Muscle layer of colon (tissue), 2 donors: Measurements from ENCODE around the gene KRT35.

Experiments
- H3K27ac ChIP-seq: one replicate; pipeline ENCODE4 v1.7.0; 2013; ENCODE audit warnings: low read depth, mild to moderate bottlenecking, low read length, moderate library complexity
- H3K27me3 ChIP-seq, 2 donors: one replicate each; pipeline ENCODE4 v1.7.0; 2013; ENCODE audit warnings: low read length in 2 of 2, mild to moderate bottlenecking in 2 of 2; ENCODE audit not compliant: insufficient read depth in 2 of 2, control insufficient read depth in 1 of 2
- H3K36me3 ChIP-seq: one replicate; pipeline ENCODE4 v1.7.0; 2013; ENCODE audit warnings: mild to moderate bottlenecking, low read length; ENCODE audit not compliant: insufficient read depth
- H3K4me1 ChIP-seq: one replicate; pipeline ENCODE4 v1.7.0; 2013; ENCODE audit warnings: mild to moderate bottlenecking, low read length; ENCODE audit not compliant: insufficient read depth
- H3K4me3 ChIP-seq, 2 donors: one replicate each; pipeline ENCODE4 v1.7.0; 2013; ENCODE audit warnings: low read length in 2 of 2, low read depth in 1 of 2, mild to moderate bottlenecking in 1 of 2, moderate library complexity in 1 of 2
- H3K9ac ChIP-seq: one replicate; pipeline ENCODE4 v1.7.0; 2013; ENCODE audit warnings: low read length
- H3K9me3 ChIP-seq: one replicate; pipeline ENCODE4 v1.7.0; 2013; ENCODE audit warnings: mild to moderate bottlenecking, low read length
- donor health status: abdominal sarcoma.
- donor health status: Adenocarcinoma of cecum.

Gene KRT35

DNA sequence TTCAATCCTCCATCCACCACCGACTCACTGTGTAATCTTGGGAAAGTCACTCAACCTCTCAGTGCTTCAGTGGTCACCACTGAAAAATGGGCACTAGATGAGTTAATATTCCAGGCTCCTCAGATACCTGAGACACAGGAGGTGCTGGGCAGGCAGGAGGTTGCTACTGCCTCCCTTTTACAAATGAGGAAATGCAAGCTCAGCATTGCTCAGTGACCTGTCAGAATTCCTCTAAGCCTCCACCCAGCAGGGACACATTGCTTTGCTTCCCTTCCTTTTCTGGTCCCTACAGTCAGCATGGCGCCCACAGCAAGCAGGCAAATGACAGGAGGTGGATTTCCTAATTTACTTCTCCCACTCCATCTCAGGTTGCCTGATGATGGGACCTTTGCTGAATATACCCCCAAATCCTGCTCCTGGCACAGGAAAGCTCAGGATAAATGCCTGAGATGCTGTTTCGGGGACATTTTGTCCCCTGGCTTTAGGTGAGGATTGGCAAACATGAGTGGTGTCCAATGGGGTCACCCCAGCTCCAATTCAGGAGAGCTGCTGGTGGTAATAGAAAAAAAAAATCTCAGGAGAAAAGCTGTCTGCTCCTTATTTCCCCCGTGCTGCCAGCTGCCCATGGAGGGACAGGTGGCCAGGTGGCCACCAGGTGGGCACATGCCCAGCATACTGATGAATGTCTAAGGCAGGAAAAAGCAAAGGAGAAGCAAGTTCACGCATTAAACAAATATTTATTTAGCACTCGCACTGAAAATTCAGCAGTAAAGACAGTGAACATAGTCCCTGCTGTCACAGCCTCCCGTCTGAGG lies 29.5 kb upstream of the KRT35 start:
- H3K4me3 ChIP-seq = no peak overlapping the region
- H3K27me3 ChIP-seq = no peaks in the 10 kb centered on the region
- no peaks in the 10 kb centered on the region for H3K36me3 ChIP-seq
- H3K27ac ChIP-seq = no peak overlapping the region
- no peaks in the 10 kb centered on the region for H3K4me1 ChIP-seq
- H3K9me3 ChIP-seq = no peaks in the 10 kb centered on the region
- no peak overlapping the region for H3K9ac ChIP-seq

DNA sequence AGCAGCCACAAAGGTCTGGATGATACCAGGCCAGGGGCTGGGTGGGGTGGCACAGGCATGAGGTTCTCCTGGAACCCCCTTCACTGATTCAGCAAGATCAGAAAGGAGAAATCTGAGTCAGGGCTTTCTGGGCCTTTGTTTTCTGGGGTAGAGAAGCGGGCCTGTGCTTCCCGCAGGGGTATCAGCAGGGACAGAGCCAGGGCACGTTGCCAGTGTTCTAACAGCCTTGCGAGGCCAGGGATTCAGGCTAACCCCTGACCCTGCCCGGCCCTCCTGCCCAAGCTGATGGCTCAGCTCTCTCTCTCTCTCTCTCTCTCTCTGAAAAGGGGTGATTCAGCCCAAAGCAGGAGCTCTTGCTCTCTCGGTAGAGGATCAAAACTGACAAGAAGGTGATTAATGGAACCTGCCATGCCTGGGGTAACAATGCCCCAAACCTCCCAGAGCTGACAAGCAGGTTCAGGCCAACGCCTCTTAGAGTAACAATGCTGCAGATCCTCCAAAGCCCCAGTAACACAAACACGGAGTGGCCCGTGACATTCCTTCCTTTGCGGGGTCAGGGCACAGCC lies 26.4 kb upstream of the KRT35 start:
- H3K27me3 ChIP-seq = no peaks in the 10 kb centered on the region
- no peaks in the 10 kb centered on the region for H3K36me3 ChIP-seq
- H3K4me3 ChIP-seq = no peak overlapping the region
- no peak overlapping the region for H3K27ac ChIP-seq
- no peaks in the 10 kb centered on the region for H3K9me3 ChIP-seq
- H3K4me1 ChIP-seq = peaks cover 8% of the 10 kb centered on the region
- H3K9ac ChIP-seq = no peak overlapping the region

DNA sequence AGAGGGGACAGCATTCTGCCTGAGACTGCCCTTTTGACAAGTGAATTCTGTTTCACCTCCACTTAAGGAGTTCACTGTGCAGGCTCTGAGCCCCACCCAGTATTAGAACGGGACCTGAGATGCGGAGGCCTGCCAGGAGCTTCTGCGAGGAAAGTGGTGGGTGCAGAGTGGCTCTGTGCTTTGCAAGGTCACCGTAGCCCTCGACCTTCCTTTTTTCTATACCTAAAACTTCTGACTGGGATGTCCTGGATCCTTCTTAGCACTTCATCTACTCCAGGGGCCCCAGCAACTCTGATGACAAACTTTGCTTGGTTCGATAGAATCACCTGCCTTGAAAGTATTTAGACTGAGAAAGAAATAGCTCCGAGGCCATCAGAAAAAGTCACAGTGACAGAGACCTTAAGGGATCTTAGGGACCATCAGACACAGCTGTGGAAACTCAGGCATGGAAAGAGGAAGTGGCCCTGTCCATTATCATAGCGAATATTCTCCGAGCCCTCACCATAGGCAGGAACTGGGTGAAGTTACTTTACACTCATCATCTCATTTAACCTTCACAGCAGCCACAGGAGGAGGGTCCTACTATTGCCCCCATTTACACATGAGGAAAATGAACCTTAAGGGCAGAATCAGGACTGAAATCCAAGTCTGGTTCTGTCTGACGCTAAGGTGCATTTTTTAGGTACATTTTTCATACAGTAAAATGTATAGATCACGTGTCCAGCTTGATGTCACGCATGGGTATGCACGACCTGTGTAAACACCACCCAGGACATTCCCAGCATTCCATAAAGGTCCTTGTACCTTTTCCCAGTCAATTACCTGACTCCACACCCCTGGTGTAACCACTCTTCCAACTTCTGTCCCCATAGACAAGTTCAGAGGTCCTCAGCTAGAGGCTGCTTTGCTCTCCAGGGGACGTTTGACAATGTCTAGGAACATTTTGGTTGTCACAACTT lies 25.1 kb upstream of the KRT35 start:
- Histone ChIP-seq H3K36me3 (no peaks in the 10 kb centered on the region), H3K27ac (no peak overlapping the region), H3K4me3 (no peak overlapping the region), H3K9ac (no peak overlapping the region), H3K9me3 (no peaks in the 10 kb centered on the region), H3K4me1 (peaks cover 8% of the 10 kb centered on the region), H3K27me3 (no peaks in the 10 kb centered on the region)

DNA sequence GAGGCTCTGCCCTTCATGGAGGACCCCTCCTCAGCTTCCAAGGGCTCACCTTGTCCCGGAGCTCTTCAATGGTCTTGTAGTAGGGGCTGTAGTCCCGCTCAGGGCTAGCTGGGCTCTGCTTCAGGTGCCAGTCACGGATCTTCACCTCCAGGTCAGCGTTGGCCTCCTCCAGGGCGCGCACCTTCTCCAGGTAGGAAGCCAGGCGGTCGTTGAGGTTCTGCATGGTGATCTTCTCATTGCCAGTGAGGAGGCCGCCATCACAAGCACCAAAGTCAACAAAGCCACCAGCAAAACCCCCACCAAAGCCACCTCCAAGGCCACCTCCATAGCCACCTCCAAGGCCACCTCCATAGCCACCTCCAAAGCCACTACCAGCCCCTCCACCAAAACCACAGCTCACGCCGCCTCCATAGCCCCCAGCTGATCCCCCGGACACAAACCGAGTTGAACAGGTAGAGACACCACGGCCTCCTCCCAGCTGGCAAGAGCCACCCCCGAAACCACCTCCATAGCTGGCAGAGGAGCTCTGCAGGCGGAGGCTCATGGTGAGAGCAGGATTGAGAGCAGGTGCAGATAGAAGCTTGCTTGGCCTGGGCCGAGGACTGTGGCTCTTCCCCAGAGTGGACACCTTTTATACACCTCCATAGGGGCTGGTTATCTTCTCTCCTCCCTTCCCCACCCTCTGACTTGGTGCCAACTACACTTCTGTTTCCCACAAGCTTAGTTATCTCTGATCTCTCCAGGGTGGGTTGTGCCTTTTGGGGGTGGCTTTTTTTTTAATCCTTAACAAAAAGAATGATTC lies 24.3 kb upstream of the KRT35 start, which contains the start of gene KRT13:
Gene KRT13, minus strand, starts transcription at position 606 of the 802 bp plus-strand sequence. Its CDS starts 62 bp downstream, at position 544.
- Histone ChIP-seq H3K9ac (no peak within 1 kb of the TSS), H3K4me3 (no peak within 1 kb of the TSS), H3K36me3 (no peaks in the 10 kb centered on the region), H3K4me1 (peaks cover 8% of the 10 kb centered on the region), H3K27ac (no peak within 1 kb of the TSS), H3K27me3 (no peaks in the 10 kb centered on the region), H3K9me3 (no peaks in the 10 kb centered on the region)

DNA sequence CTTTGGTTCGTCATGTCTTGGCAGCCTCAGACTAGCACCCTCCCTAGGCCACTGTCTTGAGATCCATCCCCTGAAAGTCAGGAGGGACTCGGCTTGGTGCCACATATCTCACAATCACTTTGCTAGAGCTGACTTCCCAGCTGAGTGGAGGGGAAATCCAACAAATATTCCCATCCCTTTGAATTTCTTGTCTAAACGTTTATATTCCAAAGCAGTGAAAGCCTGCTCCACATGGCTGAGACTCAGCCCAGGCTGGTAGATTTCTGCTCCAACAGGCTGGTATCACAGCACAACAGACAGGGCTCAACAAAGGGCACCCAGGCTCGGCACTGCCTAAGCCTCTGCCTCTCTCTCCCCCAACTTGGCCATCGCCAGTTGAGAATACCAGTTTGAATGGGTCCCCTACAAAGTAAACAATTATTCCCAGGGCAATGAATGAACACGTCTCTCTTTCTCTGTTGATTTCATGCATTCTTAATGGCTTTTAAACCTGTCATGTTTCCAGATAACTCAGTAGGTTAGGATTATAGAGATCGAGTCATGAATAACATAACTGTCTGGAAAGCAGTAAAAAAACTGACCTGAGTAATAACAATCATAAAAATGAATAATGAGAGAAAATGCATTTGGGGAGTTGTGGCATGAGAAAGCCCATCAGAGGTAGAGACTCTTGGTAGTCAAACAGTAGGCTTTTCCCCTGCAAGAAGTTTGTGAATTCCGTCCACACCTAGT lies 23.5 kb upstream of the KRT35 start:
- H3K36me3 ChIP-seq = no peaks in the 10 kb centered on the region
- no peaks in the 10 kb centered on the region for H3K27me3 ChIP-seq
- no peak overlapping the region for H3K9ac ChIP-seq
- H3K27ac ChIP-seq = no peak overlapping the region
- no peak overlapping the region for H3K4me3 ChIP-seq
- H3K4me1 ChIP-seq = peaks cover 8% of the 10 kb centered on the region
- no peaks in the 10 kb centered on the region for H3K9me3 ChIP-seq

DNA sequence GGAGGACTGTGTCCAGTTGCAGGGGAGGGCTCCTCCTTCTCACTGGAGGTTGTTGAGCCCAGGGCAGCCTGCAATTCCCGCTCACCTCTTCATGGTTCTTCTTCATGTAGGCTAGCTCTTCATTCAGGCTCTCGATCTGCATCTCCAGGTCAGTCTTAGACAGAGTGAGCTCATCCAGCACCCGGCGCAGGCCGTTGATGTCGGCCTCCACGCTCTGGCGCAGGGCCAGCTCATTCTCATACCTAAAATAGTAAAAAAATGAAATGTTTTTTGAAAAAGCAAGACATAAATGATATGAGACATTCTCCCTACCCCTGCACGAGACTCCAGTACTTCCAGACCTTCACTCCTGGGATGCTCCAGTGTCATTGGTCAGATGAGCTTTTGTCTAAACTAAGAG lies 22.3 kb upstream of the KRT35 start:
- Histone ChIP-seq H3K4me1 (peaks cover 8% of the 10 kb centered on the region), H3K36me3 (no peaks in the 10 kb centered on the region), H3K4me3 (no peak overlapping the region), H3K9ac (no peak overlapping the region), H3K9me3 (no peaks in the 10 kb centered on the region), H3K27ac (no peak overlapping the region), H3K27me3 (no peaks in the 10 kb centered on the region)

DNA sequence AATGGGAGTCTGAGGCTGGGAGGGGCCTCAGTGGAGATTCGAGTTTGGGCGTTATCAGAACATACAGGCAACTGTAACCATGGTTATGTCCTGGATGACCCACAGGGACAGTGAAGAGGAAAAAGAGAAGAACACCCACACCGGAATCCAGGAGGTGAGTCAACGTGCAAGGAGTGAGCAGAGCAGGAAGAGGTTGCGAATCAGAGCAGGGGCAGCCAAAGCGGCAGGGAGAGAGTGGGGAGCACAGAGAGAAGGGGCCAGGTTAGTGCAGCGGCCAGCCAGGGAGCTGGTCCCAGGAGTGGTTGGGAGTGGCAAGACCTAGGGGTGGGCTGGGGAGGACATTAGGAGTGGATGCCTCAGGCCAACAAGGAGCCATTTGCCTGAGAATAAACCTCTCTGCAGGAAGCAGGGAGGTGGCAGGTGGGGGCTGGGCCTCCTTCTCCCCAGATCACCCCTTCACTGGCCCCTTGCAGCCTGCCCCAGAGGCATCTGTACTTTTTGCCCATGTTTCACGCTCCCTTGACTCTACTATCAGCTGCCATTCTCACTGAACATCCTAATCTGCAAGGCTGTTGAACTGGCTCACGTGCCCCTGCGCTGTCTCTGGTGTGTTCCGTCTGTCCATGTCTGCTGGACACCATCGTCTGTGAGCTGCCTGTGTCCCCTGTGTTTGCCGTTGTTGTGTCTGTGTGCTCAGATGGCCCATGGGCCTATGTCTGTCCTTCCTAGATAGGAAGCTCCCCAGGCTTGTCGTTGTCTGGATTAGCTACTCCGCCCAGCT lies 19.4 kb upstream of the KRT35 start:
- no peaks in the 10 kb centered on the region for H3K27me3 ChIP-seq
- H3K27ac ChIP-seq = no peak overlapping the region
- no peak overlapping the region for H3K9ac ChIP-seq
- H3K4me3 ChIP-seq = no peak overlapping the region
- H3K9me3 ChIP-seq = no peaks in the 10 kb centered on the region
- H3K4me1 ChIP-seq = peaks cover 8% of the 10 kb centered on the region
- H3K36me3 ChIP-seq = no peaks in the 10 kb centered on the region

DNA sequence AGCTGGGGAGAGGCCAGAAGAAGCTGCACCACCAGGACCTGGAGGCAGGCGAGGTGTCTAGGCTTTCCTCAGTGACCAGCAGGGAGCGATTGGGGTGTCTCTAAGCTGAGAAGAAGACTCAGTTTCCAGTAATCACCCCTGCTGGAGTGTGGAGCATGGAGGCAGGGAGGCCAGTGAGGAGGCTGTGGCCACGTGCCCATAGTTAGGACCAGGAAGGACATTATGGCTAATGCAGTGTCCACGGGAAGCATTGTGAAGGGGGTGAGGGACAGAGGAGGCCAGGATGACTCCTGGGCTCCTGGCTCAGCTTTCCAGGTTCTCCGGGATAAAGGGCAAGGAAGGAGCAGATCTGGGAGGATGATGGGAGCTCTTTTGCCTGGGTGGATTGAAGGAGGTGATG lies 18.8 kb upstream of the KRT35 start:
- H3K27ac ChIP-seq = no peak overlapping the region
- no peak overlapping the region for H3K4me3 ChIP-seq
- H3K9me3 ChIP-seq = no peaks in the 10 kb centered on the region
- peaks cover 5% of the 10 kb centered on the region for H3K4me1 ChIP-seq
- H3K36me3 ChIP-seq = no peaks in the 10 kb centered on the region
- H3K27me3 ChIP-seq = no peaks in the 10 kb centered on the region
- H3K9ac ChIP-seq = no peak overlapping the region

DNA sequence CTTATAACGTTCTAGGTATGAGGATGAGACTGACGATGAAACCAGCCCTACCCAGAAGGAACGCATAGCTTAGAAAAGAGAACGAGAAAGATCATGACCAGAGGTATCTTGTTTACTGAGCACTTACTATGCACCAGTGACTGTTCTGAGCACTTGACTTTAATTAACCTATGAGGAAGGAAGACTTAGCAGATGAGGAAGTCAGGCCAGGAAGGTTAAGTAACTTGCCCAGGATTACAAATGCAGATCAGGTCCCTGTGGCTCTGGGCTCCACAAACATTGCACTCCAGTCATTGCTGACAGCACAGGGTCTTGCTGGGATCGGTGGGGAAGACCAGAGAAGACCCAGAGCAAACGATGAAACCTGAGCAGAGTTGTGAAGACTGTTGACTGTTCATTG lies 17.3 kb upstream of the KRT35 start:
- Histone ChIP-seq H3K9me3 (no peaks in the 10 kb centered on the region), H3K36me3 (no peaks in the 10 kb centered on the region), H3K9ac (no peak overlapping the region), H3K4me1 (no peaks in the 10 kb centered on the region), H3K27me3 (no peaks in the 10 kb centered on the region), H3K4me3 (no peak overlapping the region), H3K27ac (no peak overlapping the region)
